NCI-H526 (cell line): Measurements from ENCODE around the gene HMG20A.

Source experiments
- DNase-seq, 2 experiments: peaks; one replicate each; lab custom pipeline; 2025; lab: John Stamatoyannopoulos, UW

HMG20A gene

DNA sequence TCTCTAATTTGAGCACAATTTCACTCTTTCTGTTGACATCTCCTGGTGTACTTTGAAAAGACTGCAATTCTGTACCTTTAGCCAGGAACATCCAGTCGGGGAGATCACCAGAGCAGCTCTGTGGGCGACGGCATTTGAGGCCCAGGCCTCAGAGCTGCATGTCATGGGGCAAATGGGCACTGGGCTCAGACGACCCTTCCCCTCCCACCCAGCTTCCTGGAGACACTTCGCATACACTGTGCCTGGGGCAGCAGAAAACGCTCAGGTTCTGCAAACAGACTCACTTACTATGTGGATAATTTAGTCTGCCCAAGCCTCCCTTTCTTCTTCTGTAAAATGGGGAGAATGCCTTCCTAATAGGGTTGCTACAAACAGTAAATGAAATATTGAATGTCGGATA, 96.9 kb downstream of the HMG20A start:
- no peak for DNase-seq

DNA sequence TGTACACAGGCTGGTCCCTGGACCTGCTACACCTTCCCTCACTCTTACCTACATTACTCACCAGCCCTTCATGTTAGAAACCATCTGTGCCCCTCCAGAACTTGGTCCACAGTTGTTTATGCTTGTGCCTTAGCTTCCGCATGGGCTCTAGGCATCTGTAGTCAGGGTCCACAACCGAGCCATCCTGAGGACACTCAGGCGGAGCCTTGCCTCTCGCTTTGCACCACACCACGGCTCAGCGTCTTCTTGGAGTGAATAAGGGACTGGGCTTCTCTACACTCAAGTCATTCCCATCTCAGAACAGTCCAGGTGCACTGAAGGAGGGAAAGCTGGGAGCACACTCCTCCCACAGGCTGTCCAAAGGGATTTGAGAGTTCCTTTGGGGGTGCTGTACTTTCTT, 97.8 kb downstream of the HMG20A start:
- no peak for DNase-seq

- DNase-seq = no peak
These were observed 98.9 kb downstream of the HMG20A start for GRCh38 chr15:77519540-77519939.

- DNase-seq = no peak
These were observed 100.5 kb downstream of the HMG20A start for GRCh38 chr15:77521206-77521605.

DNA sequence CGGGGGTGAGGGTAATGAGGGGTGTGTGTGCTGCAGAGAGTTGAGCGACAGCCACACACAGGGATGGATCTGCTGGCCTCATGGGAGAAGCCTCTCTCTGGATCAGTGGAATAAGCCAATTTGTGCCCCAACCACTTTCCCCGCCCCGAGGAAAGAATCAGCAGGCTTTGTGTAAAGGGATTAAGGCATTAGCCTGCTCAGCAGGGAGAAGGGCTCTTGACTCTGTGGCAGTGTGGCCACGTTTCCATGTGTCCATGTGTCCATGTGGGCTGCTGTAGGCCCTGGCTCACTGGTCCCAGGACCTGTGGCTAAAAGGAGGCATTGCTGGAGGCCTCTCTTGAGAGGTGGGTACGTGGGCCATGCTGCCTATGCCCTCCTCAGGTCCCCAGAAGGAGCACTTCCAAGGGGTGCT, 104.7 kb downstream of the HMG20A start:
- DNase-seq = no peak

GRCh38 chr15:77525907-77526594, 105.4 kb downstream of the HMG20A start:
- DNase-seq = no peak

- DNase-seq = no peak
These were observed 106.0 kb downstream of the HMG20A start for GRCh38 chr15:77526595-77527163.

DNA sequence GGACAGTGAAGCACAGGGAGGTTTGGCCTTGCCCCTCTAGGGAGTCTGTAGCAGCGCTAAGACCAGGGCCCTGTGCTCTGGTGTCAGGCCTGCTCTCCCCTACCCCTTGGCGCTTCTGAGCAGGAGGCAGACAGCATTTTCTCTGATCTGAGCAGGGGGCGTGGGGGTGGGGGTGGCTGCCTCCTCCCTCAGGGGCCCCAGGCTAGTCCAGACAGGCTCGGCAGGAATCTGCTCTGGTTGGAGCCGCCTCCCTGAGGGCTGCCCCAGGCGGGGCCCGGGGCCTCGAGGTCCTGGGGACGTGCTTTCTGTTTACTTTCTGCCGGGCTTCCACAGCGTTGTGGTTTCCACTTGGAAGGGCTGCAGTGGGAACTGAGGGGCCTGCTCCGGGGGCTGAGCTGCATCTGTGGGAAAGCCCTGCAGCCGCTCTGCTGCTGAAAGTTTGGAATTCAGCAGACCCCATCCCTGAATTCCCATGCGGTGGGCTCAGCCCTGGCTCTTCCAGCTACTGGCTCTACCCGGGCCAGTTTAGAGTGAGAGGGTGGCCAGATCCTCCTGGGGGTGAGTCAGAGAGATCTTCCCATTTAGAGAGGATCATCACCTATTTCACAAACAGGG, 106.6 kb downstream of the HMG20A start:
- DNase-seq = peak; percentile 61 to 90

DNA sequence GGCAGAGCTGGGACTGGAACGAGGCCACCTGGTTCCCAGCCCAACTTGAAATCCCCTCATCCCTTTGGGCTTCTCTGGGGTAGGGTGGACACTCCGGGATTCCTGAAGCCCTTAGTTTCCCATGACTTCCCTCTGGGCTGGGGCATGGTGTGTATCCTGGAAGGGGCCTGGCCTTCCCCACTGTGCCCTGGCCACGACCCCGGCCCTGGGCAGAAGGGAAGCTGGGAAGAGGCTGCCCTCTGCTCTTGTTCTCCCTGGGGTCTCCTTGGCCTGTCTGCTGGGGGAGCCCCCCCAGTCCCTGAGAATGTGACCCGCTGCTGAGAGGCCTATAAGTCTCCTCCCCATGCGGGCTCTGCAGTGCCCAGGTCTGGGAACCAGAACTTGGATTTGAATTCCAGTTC, 107.1 kb downstream of the HMG20A start:
- no peak for DNase-seq

- peak in 1 of 2 experiments; percentile 26 for DNase-seq
These were observed 107.7 kb downstream of the HMG20A start for GRCh38 chr15:77528290-77528967.

- DNase-seq = peak in 1 of 2 experiments; percentile 30
These were observed 108.3 kb downstream of the HMG20A start for GRCh38 chr15:77528968-77529319.

DNA sequence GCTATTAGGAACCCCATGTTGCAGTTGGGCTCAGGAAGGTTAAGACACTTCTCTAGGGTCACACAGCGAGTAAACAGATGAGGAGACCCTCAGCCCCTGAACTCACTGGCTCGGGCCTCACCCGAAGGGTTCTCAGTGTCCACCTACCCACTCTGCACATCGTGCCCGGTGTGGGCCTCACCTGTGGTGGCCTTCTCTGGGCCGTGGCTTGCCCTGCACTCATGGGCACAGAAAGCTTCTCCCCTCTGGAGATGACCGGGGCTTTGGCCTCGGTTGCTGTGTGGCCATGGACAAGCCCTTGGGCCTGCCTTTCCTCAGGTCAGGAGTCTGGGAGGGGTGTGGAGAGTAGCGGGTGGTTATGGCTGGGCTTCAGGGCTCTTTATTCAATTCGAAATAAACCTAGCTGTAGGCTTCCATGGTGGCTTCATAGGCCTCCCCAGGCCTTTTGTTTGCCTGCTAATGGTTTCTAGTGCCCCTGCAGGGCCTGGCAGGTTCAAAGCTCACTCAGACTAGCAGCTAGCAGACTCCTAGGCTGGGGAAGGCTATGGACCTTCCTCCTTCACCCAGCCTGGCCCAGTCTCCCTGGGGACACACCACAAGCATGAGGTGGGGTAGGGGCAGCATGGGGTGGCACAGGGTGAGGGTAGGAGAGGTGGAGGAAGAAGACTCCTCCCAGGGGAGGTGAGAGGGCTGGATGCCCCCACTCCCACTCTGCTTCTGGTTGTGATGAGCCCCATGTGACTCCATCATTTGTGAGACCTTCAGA, 108.9 kb downstream of the HMG20A start:
- no peak for DNase-seq

DNA sequence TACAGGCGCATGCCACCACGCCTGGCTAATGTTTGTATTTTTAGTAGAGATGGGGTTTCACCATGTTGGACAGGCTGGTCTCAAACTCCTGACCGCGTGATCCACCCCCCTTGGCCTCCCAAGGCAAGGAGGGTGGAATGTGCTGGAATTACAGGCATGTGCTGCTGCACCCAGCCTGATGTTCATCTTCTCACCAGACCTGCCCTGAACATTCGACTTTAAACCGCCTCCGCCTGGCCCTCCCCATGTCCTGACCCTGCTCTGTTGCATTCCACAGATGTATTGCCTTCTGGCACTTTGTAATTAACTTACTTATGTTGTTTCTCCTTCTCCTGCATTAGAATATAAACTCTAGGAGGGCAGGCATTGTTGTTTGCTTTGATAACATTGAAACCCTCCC, 109.9 kb downstream of the HMG20A start:
- DNase-seq = no peak

- DNase-seq = no peak
These were observed 110.7 kb downstream of the HMG20A start for GRCh38 chr15:77531191-77532000.

DNA sequence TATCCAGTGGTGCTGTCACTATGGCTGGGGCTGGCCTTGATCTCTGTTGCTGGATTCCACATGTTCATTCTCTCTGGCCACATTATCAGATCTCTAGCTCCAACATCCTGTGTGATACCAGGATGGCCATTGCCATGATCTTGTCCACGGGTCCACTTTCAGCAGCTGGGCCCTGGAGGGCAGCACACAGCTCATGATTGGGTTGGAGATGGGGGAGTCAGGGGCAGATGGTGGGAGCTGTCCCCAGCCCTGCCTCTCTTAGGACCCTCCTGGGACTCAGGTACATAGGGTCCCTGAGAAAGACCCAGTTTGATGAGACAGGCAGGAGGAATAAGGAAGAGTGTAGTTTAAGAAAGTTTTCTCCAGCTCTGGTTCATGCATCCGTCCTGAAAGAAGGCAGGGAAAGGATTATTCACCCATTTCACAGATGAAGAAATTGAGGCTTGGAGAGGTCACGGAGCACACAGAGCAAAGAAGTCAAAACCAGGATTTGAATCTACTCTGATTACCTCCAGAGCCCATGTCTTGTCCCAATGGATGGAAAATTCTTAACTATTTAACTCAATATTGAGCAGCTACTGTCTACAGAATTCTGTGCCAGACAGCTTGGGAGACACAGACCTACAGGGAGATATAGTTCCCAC, 111.5 kb downstream of the HMG20A start:
- no peak for DNase-seq

DNA sequence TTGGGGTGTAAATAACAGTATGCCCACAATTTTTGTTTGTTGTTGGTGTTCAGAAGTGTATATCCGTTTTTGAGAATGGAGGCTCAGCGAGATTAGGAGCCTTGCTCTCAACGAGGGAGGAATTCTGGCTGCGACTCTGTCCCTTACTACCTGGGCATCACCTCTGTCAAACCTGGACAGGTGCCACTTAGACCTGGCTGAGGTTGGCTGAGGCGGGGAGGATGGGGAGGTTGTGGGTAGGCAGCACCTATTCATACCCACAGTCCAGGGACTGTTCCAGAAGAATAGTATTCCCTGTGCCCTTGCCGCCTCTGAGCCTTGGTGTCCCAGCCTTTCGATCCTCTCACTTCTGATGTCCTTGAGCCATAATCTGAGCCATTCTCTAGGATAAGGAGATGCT, 112.2 kb downstream of the HMG20A start:
- DNase-seq = no peak

DNA sequence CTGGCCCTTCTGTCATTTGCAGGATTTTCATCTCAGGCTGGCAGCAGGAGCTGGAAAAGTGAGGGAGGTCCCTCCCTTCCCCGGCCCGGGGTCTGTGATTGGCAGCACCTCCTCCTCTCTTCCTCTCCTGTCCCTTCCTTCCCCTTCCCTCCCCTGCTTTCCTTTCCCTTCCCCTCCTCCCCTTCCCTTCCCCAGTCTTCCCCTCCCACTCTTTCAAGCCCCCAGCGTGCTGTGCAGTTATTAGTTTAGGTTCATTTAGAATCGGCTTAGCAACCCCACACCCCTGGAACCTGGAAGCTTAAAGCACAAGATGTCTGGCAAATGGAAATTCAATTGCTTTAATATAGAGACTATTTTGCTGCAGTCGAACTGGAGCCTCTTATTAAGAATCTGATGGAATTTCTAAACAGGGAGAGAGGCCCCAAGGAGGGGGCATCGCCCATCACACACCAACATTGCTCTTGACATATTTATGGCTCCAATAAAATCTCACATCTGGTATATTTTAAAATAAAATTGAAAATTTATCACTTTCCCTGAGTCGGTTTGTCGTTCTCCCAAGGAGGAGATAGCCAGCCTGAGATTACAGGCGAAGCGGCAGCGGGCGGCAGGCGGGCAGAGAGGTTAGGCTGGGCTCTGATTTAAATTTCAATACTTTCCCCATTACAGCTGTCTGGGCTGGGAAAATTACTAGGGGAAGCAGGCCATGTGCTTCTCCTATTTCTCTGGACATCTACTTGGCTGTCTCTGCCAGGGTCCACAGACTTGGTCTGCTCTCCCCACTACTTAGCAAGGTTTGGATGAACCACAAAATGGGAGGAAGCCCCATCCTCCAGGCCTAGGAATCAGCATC, 113.1 kb downstream of the HMG20A start:
- DNase-seq = no peak
